HG03571 (cell line): ENCODE results near the gene IRF1.
"Not testable (repeated sequence)": the region's sequence is repeated elsewhere in the genome, so short reads cannot be mapped to it uniquely, and the experiment has no call there.

Experiments used
- ATAC-seq: cut with Tn5 transposase; IDR thresholded peaks from one replicate; pipeline ENCODE4 v1.9.1; 2021; ENCODE audit not compliant: unreplicated experiment

IRF1 gene

GRCh38 chr5:132445640-132445923, 45.0 kb downstream of the IRF1 start:
- ATAC-seq, result no peak

GRCh38 chr5:132444841-132445639, 45.5 kb downstream of the IRF1 start:
- no peak for ATAC-seq

DNA sequence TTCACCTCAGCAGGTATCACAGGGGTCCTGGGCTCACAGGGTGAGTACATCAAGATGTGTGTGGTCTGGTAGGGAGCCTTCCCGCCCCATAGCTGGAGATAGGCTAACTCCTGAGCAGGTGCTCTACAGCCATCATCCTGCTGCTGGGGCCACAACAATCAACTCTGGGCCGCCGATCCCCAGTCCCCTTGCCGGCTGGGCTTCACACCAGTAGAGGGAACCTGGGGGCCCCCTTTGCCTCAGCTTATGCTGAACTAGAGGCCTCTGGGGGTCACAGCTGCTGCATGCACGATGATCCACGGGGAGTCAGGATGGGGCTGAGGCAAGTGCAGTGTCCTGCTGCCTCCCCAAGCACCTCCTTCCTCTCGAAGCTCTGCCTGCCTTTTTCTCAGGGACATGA, 46.5 kb downstream of the IRF1 start:
- ATAC-seq, result no peak

DNA sequence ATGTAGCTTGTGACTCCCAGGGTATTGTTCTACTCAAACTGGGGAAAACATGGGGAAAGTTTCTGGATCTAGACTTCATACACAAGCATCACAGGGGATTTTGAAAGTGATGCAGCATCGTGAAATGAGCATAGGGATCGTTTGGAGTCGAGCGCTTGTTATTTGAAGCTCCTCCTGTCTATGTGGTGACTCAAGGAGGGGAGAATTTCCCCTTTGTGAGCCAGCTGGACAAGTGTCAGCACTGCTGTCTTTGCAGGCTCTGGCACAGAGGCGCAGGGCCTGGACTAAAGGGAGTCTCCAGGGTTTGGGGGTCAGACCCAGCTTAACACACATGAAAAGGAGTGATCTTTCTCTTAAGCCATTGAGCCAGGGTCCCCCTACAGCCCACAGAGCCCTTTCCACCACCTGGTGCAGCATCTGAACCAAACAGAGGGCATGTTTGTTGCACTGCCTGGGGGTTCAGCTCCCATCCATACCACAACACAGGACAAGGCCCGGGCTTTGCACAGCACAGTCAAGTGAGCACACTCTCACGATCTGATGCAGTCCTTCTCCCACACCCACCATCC, 51.0 kb downstream of the IRF1 start:
- ATAC-seq, result no peak

DNA sequence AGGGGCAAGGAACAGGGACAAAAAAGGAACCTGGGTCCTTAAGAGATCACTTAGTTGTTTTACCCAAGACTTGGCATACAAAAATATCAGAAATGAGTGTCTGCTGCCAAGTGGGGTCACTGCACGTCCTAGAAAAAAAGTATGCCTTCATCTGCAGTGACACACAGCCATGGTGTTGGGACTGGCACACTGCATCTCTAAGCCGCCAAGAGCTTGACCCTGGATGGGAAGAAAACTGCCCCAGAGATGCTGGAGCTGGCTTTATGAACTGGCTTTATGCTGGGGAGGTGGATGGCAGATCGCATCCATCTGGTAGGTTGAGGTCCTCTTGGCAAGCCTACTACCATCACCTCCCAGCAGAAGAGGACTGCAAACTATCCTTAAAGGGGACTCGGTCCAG, 51.7 kb downstream of the IRF1 start:
- no peak for ATAC-seq

DNA sequence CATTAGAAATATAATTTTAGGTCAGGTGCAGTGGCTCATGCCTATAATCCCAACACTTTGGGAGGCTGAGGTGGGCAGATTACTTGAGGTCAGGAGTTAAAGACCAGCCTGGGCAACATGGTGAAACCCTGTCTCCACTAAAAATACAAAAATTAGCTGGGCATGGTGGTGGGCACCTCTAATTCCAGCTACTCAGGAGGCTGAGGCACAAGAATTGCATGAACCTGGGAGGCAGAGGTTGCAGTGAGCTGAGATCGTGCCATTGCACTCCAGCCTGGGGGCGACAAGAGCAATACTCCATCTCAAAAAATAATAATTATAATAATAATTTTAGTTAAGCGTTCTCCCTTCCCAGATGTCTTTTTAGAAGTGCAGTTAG, 52.3 kb downstream of the IRF1 start:
- ATAC-seq, result not testable (repeated sequence)

DNA sequence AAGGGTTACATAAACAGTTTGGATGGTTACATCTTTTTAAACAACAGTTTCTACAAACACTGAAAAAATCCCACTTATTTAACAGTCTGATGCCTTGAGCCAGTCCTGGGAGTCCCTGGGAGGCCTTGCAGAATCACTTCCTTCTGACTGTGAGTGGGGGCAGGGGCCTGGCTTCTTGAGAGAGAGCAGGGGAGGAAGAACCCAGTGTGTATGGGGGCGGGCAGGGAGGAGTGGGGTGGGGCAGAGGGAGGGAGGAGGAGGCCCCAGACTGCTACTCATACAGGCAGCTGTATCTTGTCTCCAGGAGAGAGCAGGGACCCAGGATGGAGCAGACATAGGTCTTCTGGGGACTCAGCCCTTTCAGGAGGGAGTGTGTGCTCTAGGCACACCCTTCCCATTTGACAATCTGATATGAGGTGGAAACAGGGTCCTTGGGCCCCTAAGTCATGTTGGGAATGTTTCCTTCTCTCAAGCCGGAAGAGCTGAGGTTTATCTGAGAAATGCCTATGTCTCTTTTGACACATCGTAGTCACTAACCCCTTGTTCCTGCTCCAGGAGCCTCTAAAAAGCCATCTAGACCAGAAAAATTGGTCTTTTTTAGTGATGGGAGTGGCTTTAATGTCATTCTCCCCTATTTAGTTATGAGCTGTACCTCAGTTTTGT, 52.8 kb downstream of the IRF1 start:
- ATAC-seq, result peak; percentile 83

GRCh38 chr5:132436936-132437335, 53.6 kb downstream of the IRF1 start:
- no peak for ATAC-seq

- ATAC-seq, result no peak
Observed at GRCh38 chr5:132435886-132436285, 54.7 kb downstream of the IRF1 start.

GRCh38 chr5:132435447-132435846, 55.1 kb downstream of the IRF1 start:
- no peak for ATAC-seq

DNA sequence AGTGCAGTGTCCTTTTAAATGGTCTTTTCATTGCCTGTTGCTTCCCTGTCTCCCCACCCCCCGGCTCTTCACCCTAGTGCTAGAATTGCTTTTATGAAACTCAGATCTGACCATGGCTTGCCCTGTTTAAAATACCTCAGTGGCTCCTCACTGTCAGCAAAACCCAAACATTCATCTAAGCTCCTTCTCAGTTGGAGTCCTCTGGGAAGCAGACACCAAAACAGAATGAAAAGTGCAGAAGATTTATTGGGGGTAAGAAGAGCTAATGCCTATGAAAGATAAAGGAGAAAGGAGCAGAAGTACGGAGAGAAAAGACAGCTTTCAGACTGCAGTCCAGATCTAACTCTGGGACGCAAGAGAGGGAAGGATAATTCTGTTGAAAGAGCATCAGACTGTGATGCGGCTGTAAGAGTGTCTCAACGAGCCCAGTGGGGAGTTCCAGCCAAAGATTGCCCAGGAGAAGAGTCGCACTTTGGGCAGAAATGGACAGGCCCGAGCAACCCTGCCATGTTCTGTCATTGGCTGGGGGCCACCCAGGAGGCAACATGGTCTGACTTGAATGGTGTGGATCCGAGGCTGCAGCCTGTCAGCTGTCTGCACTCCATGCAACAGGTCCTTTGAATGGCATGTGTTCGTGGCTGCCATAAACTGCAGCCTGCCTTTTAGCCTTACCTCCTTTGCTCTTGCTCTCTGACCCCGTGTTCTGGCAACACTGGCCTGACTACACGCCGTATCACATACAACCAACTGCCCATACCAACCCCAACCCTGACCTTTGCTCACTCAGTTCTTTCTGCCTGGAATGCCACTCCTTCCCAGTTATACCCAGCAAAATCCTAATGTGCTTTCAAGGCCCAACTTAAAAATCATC, 55.9 kb downstream of the IRF1 start:
- ATAC-seq, result no peak

GRCh38 chr5:132433141-132433540, 57.4 kb downstream of the IRF1 start:
- no peak for ATAC-seq

GRCh38 chr5:132431632-132432031, 58.9 kb downstream of the IRF1 start:
- no peak for ATAC-seq
